GM21367 (cell line): ENCODE measurements around the gene FLT4.
"Not testable (repeated sequence)": the region's sequence is repeated elsewhere in the genome, so short reads cannot be mapped to it uniquely, and the experiment has no call there.

Source experiments
- ATAC-seq: cut with Tn5 transposase; IDR thresholded peaks from one replicate; pipeline ENCODE4 v1.9.1; 2021; ENCODE audit not compliant: unreplicated experiment

The FLT4 gene

GRCh38 chr5:180649297-180650039 is at the start of gene FLT4:
Gene FLT4, minus strand, starts transcription at chr5:180649600. Its CDS starts 55 bp downstream, at chr5:180649545.
- no peak for ATAC-seq

GRCh38 chr5:180699042-180699441 is 49.6 kb upstream of the FLT4 start:
- ATAC-seq, result no peak

GRCh38 chr5:180696116-180696515 is 46.7 kb upstream of the FLT4 start:
- ATAC-seq, result no peak

DNA sequence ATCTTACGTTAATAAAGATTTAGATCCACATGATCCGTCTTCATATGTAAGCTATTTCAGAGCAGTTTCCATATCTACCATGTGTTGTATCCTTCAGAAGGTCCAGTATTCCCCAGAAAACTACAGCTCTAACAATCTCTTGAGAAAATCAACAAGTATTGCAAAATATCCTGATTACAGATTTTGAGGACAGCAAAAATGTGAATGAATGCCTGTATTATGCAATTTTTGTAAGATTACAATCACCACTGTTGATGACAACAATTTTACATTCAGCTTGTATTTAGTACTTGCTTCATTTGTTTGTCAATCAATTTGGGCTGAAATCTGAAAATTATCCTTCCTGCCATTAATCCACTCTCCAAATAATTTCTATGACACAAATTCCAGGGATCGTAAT is 43.0 kb upstream of the FLT4 start:
- no peak for ATAC-seq

GRCh38 chr5:180691046-180691445 is 41.6 kb upstream of the FLT4 start:
- ATAC-seq, result no peak

- no peak for ATAC-seq
Observed at GRCh38 chr5:180690562-180690961, 41.2 kb upstream of the FLT4 start.

GRCh38 chr5:180689775-180690174 is 40.4 kb upstream of the FLT4 start:
- no peak for ATAC-seq

GRCh38 chr5:180689071-180689694 is 39.8 kb upstream of the FLT4 start:
- ATAC-seq, result no peak

DNA sequence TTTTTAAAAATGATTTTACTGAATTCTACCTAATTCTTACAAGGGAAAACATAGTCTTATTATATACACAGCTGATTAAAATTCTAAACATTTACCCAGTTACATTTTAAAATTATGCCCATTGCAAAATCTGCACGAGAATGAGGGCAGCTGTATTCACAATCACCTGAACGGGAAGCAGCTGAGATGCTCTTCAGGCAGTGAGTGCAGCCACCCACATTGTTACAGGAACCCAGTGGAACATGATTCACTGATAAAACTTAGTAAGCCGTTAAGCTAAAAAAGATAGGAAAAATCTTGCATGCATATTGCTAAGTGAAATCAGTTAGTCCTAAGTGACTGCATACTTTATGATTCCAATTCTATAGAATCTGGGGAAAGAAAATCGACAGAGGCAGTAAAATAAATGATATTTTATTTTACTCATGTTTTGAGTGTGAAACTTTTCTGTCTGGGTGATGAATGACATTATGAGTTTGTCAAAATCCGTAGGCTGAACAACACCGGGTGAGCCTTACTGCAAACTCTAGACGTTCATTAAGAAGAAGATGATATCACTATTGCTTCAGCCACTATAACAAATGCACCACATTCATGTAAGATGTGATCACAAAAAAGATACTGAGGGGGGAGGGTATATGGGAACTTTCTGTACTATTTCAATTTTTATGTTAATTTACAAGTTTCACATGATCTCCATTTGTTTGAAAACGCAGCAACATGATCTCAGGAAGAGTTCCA is 39.1 kb upstream of the FLT4 start:
- ATAC-seq, result no peak

- ATAC-seq, result not testable (repeated sequence)
Observed at GRCh38 chr5:180686799-180687198, 37.4 kb upstream of the FLT4 start.

- no peak for ATAC-seq
Observed at GRCh38 chr5:180684623-180685161, 35.3 kb upstream of the FLT4 start.

GRCh38 chr5:180683220-180683922 is 34.0 kb upstream of the FLT4 start:
- ATAC-seq, result no peak

DNA sequence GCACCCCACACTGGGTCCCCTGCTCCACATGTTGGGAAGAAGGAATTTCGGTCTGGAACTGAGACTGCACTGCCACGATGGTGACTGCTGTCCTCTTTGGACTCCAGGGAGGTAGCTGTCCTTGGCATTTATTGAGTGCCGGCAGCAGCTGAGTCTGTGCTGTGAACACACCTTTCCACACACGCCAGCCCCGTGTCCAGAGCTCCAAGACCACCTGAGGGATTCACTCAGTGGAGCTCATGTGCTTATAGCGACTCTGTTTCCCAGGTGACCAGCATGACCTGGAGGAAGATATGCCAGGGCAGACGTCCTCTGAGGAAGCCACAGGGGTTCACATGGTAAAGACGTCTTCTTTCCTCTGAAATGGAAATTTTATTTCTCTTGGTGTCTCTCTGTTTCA is 33.2 kb upstream of the FLT4 start:
- no peak for ATAC-seq

DNA sequence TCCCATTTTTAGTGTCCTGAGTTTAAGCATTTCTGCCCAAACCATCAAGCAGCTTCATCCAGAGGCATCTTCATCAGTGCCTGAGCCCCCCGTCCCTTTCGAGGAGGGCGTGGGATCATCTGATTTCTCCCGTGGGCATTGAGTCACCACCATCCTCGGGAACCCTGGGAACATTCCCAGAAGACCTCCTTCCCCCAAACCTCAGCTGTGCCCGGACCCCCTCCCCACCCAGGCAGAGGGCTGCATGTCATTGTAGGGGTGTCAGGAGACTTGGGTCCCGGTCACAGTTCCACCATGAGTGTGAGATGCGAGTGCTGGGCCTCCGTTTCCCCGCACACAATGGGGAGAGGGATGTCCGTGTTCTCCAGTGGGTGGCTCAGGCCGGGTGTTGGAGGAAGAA is 32.6 kb upstream of the FLT4 start:
- not testable (repeated sequence) for ATAC-seq

- ATAC-seq, result not testable (repeated sequence)
Observed at GRCh38 chr5:180678319-180678718, 28.9 kb upstream of the FLT4 start.

- ATAC-seq, result no peak
Observed at GRCh38 chr5:180675036-180675635, 25.7 kb upstream of the FLT4 start.

- not testable (repeated sequence) for ATAC-seq
Observed at GRCh38 chr5:180674090-180674475, 24.7 kb upstream of the FLT4 start.

GRCh38 chr5:180673371-180674089 is 24.1 kb upstream of the FLT4 start:
- no peak for ATAC-seq

GRCh38 chr5:180671958-180672524 is 22.6 kb upstream of the FLT4 start:
- not testable (repeated sequence) for ATAC-seq
